Kidney (tissue), 22 donors: ENCODE data around the gene LASP1. TPM values are rescaled to one million over a fixed set of nuclear protein-coding genes. Genes with fewer than 3 reads are reported as not detected.

Source experiments
- DNase-seq, 5 donors: peaks; one replicate each; pipeline ENCODE4 v3.0.0-alpha.2; 2013 to 2020
- FAIRE-seq: peaks from 2 replicates; lab custom pipeline; 2012; peaks lifted over from hg19 to GRCh38; lab: Jason Lieb, UNC
- H3K27ac ChIP-seq, 2 donors: one replicate each; pipeline ENCODE4 v1.7.0; 2013; ENCODE audit warnings: low read depth in 2 of 2, low read length in 2 of 2, inconsistent platforms in 1 of 2
- H3K27me3 ChIP-seq: one replicate; pipeline ENCODE4 v1.7.1; 2013; ENCODE audit warnings: low read length, inconsistent platforms; ENCODE audit not compliant: control insufficient read depth, insufficient read depth
- H3K36me3 ChIP-seq, 3 donors: one replicate each; pipeline versions ENCODE4 v1.7.0 to v1.7.1; 2013; ENCODE audit warnings: low read length in 3 of 3, control low read depth in 1 of 3, inconsistent platforms in 1 of 3; ENCODE audit not compliant: insufficient read depth in 3 of 3, control insufficient read depth in 2 of 3
- H3K4me1 ChIP-seq, 3 donors: one replicate each; pipeline versions ENCODE4 v1.7.0 to v1.7.1; 2013; ENCODE audit warnings: low read length in 3 of 3, inconsistent platforms in 1 of 3, low read depth in 1 of 3; ENCODE audit not compliant: control insufficient read depth in 2 of 3, insufficient read depth in 2 of 3
- H3K4me3 ChIP-seq, 3 donors: one replicate each; pipeline versions ENCODE4 v1.7.0 to v1.8.1; 2013; ENCODE audit warnings: low read length in 3 of 3, control low read depth in 1 of 3, inconsistent platforms in 1 of 3
- H3K9ac ChIP-seq, 3 donors: one replicate each; pipeline versions ENCODE4 v1.7.0 to v1.7.1; 2013; ENCODE audit warnings: low read length in 3 of 3, control low read depth in 1 of 3, inconsistent platforms in 1 of 3
- H3K9me3 ChIP-seq, 3 donors: one replicate each; pipeline versions ENCODE4 v1.7.0 to v1.7.1; 2013; ENCODE audit warnings: low read length in 3 of 3, control low read depth in 1 of 3, inconsistent platforms in 1 of 3; ENCODE audit not compliant: control insufficient read depth in 2 of 3, insufficient read depth in 1 of 3
- intact Hi-C: fragments of 100-400 bp; cut with DNase I; formaldehyde crosslinking; loops from one replicate; pipeline ENCODE4 v1.11.1; 2022
- long read RNA-seq, 10 donors: library from polyadenylated mRNA in 1 of 10; unstranded in 1 of 10; transcript quantifications; one replicate each; pipeline ENCODE4 v2.0.0 and lab custom pipeline, GENCODE V29; 2021 to 2026
- polyA plus RNA-seq: library from polyadenylated mRNA; stranded (reverse); fragments of 350-450 nt; fragmentation: Illumina TruSeq; extraction: RNeasy Lipid Tissue Mini Kit (QIAGEN cat#74804); gene quantifications from one replicate; pipeline ENCODE4 v1.2.3, GENCODE V29; 2014; ENCODE audit warnings: low read depth, low replicate concordance; ENCODE audit not compliant: insufficient read depth
- total RNA-seq: library from RNA; stranded (reverse); fragmentation: NEBNext Ultra II Directional; extraction: Animal tissue kit (Norgen Biotek cat#: 25700); gene quantifications from one replicate; pipeline ENCODE4 v1.2.1, GENCODE V29; 2021
- TF ChIP-seq, protein P1 (sequence below): IDR thresholded peaks from 3 replicates; pipeline ENCODE4 v1.5.1; 2012; ENCODE audit warnings: mild to moderate bottlenecking, moderate library complexity, borderline replicate concordance; ENCODE audit not compliant: insufficient read depth; ENCODE audit errors: extremely low read depth
- donor health status: control.
- donor health status: control.
- donor health status: control.
- donor health status: control.
- donor health status: control.
- donor health status: DM: yes; HTN: yes; CAD: no.
- donor health status: Normal renal cell carcinoma (clear cell type).

LASP1 gene
- total RNA-seq: 138 TPM
- 62.5 TPM for polyA plus RNA-seq
- long read RNA-seq, donor 1, full-length matches to known transcripts: 30 of 99 reads
- long read RNA-seq, donor 1, partial matches to known transcripts: 69 of 99 reads
- long read RNA-seq, donor 1, other reads (novel, unspliced or antisense): 0 of 99 reads
- long read RNA-seq, donor 2, full-length matches to known transcripts: 45 of 55 reads
- long read RNA-seq, donor 2, partial matches to known transcripts: 10 of 55 reads
- long read RNA-seq, donor 2, other reads (novel, unspliced or antisense): 0 of 55 reads
- long read RNA-seq, donor 3, full-length matches to known transcripts: 36 of 54 reads
- long read RNA-seq, donor 3, partial matches to known transcripts: 18 of 54 reads
- long read RNA-seq, donor 3, other reads (novel, unspliced or antisense): 0 of 54 reads
- long read RNA-seq, donor 4, full-length matches to known transcripts: 26 of 26 reads
- long read RNA-seq, donor 4, partial matches to known transcripts: 0 of 26 reads
- long read RNA-seq, donor 4, other reads (novel, unspliced or antisense): 0 of 26 reads
- long read RNA-seq, donor 5, full-length matches to known transcripts: 3 of 3 reads
- long read RNA-seq, donor 5, partial matches to known transcripts: 0 of 3 reads
- long read RNA-seq, donor 5, other reads (novel, unspliced or antisense): 0 of 3 reads
- long read RNA-seq, donor 6, full-length matches to known transcripts: 9 of 9 reads
- long read RNA-seq, donor 6, partial matches to known transcripts: 0 of 9 reads
- long read RNA-seq, donor 6, other reads (novel, unspliced or antisense): 0 of 9 reads
- long read RNA-seq, donor 7, full-length matches to known transcripts: 40 of 133 reads
- long read RNA-seq, donor 7, partial matches to known transcripts: 91 of 133 reads
- long read RNA-seq, donor 7, other reads (novel, unspliced or antisense): 2 of 133 reads
- long read RNA-seq, donor 8, full-length matches to known transcripts: 38 of 49 reads
- long read RNA-seq, donor 8, partial matches to known transcripts: 11 of 49 reads
- long read RNA-seq, donor 8, other reads (novel, unspliced or antisense): 0 of 49 reads
- long read RNA-seq, donor 9, full-length matches to known transcripts: 19 of 49 reads
- long read RNA-seq, donor 9, partial matches to known transcripts: 30 of 49 reads
- long read RNA-seq, donor 9, other reads (novel, unspliced or antisense): 0 of 49 reads
- long read RNA-seq, donor 10, full-length matches to known transcripts: 39 of 61 reads
- long read RNA-seq, donor 10, partial matches to known transcripts: 22 of 61 reads
- long read RNA-seq, donor 10, other reads (novel, unspliced or antisense): 0 of 61 reads

DNA sequence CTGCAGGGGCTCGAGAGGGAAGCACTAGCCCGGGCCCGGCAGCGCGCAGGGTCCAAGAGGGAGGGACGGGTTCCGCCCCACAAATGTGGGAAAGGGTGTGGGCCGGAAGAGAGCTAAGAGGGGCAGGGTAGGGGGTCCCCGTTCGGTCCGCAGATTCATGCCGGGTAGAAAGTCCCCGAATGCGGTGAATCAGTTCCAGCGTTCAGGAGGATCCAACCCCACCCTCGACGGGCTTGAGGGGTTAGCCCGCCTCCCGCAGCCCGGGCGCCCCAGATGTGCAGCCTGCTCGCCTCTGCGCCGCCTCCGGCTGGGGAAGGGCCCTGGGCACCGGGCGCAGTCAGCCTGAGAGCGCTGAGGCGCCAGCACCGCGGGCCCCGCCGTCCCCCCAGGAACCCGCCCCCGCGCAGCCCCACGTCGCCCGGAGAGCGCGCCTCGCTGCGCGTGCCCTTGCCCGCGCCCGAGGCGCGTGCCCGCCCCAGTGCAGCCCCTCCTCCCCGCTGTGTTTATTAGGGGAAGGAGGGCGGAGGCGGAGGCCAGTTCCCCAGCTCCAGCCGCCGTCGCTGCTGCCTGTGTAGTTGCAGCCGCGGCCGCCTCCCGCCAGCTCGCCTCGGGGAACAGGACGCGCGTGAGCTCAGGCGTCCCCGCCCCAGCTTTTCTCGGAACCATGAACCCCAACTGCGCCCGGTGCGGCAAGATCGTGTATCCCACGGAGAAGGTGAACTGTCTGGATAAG, at the start of gene LASP1:
Gene LASP1, plus strand, starts transcription at position 533 of the 733 bp plus-strand sequence. Its CDS starts 132 bp downstream, at position 665.
- Histone ChIP-seq H3K36me3 (no peaks in the 10 kb centered on the region), H3K4me3 (peak within 1 kb of the TSS; percentile 82 to 94 (median 92)), H3K27ac (peak within 1 kb of the TSS; percentile 93), H3K9ac (peak within 1 kb of the TSS; percentile 68 to 96 (median 92)), H3K4me1 (peaks cover 0 to 48% (median 40%) of the 10 kb centered on the region in 3 donors), H3K9me3 (no peaks in the 10 kb centered on the region), H3K27me3 (no peaks in the 10 kb centered on the region)
- FAIRE-seq (no peak), DNase-seq (peak; percentile 91 to 97 (median 94))
- intact Hi-C loops: no loop called here
- TF ChIP-seq, protein P1, sequence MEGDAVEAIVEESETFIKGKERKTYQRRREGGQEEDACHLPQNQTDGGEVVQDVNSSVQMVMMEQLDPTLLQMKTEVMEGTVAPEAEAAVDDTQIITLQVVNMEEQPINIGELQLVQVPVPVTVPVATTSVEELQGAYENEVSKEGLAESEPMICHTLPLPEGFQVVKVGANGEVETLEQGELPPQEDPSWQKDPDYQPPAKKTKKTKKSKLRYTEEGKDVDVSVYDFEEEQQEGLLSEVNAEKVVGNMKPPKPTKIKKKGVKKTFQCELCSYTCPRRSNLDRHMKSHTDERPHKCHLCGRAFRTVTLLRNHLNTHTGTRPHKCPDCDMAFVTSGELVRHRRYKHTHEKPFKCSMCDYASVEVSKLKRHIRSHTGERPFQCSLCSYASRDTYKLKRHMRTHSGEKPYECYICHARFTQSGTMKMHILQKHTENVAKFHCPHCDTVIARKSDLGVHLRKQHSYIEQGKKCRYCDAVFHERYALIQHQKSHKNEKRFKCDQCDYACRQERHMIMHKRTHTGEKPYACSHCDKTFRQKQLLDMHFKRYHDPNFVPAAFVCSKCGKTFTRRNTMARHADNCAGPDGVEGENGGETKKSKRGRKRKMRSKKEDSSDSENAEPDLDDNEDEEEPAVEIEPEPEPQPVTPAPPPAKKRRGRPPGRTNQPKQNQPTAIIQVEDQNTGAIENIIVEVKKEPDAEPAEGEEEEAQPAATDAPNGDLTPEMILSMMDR: no peak

DNA sequence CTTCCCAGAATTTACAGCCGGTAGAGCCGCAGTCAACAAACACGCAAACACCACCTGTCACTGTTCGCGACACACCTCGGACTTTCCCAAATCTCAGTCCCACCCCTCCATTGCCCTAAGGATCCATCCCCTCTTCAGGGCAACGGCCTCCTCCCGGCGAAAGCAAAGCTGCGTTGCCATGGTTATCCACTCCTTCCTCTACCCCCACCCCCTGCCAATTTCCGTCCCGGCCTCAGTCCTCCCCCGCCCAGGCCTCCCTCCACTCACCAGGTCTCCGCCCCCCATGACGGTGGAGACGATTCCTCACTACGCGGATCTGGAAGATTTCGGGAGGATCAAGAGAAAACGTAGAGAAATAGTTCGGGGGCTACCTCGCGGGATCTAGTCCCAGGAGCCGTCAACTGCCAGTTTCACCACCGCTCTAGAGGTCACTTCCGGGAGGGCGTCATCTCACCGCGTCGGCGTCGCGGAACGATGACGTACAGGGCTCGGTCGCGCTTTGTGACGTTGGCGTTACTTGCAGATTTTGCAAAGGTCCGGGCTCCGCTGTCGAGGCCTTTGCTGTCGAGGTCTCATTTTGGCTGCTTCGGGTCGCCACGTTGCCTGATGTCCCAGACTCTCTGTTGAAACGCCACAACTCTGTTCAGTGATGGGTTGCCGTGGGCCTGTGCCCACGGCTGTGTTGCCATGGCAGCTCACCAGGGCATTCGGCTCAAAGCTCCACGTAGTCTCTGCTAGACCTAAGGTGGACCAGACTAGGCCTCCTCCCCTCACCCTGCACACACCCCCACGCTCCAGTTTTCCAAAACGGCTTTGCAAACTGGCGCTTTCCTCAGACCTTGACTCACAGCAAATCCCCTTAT, 44.7 kb upstream of the LASP1 start, which contains the start of gene CWC25:
Gene CWC25, minus strand, starts transcription at position 423 of the 863 bp plus-strand sequence. Its CDS starts 138 bp downstream, at position 285.
- TF ChIP-seq, protein P1: peak; percentile 38
- intact Hi-C loops: no loop called here
- peaks cover 0 to 10% (median 7%) of the 10 kb centered on the region in 3 donors for H3K36me3 ChIP-seq
- no peaks in the 10 kb centered on the region for H3K27me3 ChIP-seq
- DNase-seq (peak; percentile 97 to 99 (median 98)), FAIRE-seq (no peak)
- peaks cover 0 to 10% (median 3%) of the 10 kb centered on the region in 3 donors for H3K4me1 ChIP-seq
- H3K4me3 ChIP-seq: peak within 1 kb of the TSS; percentile 92 to 99 (median 99)
- H3K27ac ChIP-seq: peak within 1 kb of the TSS; percentile 97
- no peaks in the 10 kb centered on the region for H3K9me3 ChIP-seq
- H3K9ac ChIP-seq: peak within 1 kb of the TSS; percentile 84 to 98 (median 88)
